H9 (cell line): ENCODE data around the gene DYRK1A. TPM values are rescaled to one million over a fixed set of nuclear protein-coding genes. Genes with fewer than 3 reads are reported as not detected.

Experiments
- DNase-seq: peaks from one replicate; pipeline ENCODE4 v3.0.0-alpha.2; 2017
- H2AFZ ChIP-seq: one replicate; pipeline ENCODE4 v1.6.1; 2013; ENCODE audit warnings: mild to moderate bottlenecking, low read length, control low read depth, moderate library complexity
- H2AK5ac ChIP-seq: 2 replicates; pipeline ENCODE4 v1.6.1; 2013; ENCODE audit warnings: low read length, control low read depth, mixed read lengths; ENCODE audit not compliant: insufficient read length
- H2BK120ac ChIP-seq: one replicate; pipeline ENCODE4 v1.6.1; 2013; ENCODE audit warnings: low read depth, mild to moderate bottlenecking, low read length, control low read depth, inconsistent platforms; ENCODE audit not compliant: poor library complexity, severe bottlenecking
- H2BK12ac ChIP-seq: 2 replicates; pipeline ENCODE4 v1.6.1; 2013; ENCODE audit warnings: low read length, control low read depth, mixed read lengths, low read depth; ENCODE audit not compliant: insufficient read length
- H2BK15ac ChIP-seq: 2 replicates; pipeline ENCODE4 v1.6.1; 2013; ENCODE audit warnings: low read depth, low read length, control low read depth
- H2BK20ac ChIP-seq: one replicate; pipeline ENCODE4 v1.6.1; 2013; ENCODE audit warnings: low read depth, mild to moderate bottlenecking, low read length, control low read depth, inconsistent platforms; ENCODE audit not compliant: poor library complexity, severe bottlenecking
- H2BK5ac ChIP-seq: 2 replicates; pipeline ENCODE4 v1.6.1; 2013; ENCODE audit warnings: low read length, control low read depth, mixed read lengths; ENCODE audit not compliant: insufficient read length
- H3K14ac ChIP-seq: 2 replicates; pipeline ENCODE4 v1.6.1; 2013; ENCODE audit warnings: low read length, control low read depth; ENCODE audit not compliant: insufficient read depth
- H3K18ac ChIP-seq: 2 replicates; pipeline ENCODE4 v1.6.1; 2013; ENCODE audit warnings: low read depth, mild to moderate bottlenecking, mixed read lengths, low read length, control low read depth; ENCODE audit not compliant: insufficient read length
- H3K23ac ChIP-seq: 2 replicates; pipeline ENCODE4 v1.6.1; 2013; ENCODE audit warnings: low read length, control low read depth, mixed read lengths, low read depth; ENCODE audit not compliant: insufficient read length
- H3K23me2 ChIP-seq: 2 replicates; pipeline ENCODE4 v1.6.1; 2013; ENCODE audit warnings: low read depth, mild to moderate bottlenecking, mixed read lengths, low read length, control low read depth; ENCODE audit not compliant: insufficient read length, poor library complexity, severe bottlenecking
- H3K27ac ChIP-seq: 2 replicates; pipeline ENCODE4 v1.5.1; 2013; ENCODE audit warnings: low read length, control low read depth, mixed read lengths, low read depth; ENCODE audit not compliant: insufficient read length
- H3K27me3 ChIP-seq: 2 replicates; pipeline ENCODE4 v1.6.1; 2013; ENCODE audit warnings: low read length, control low read depth, inconsistent platforms; ENCODE audit not compliant: insufficient read depth
- H3K4ac ChIP-seq: 2 replicates; pipeline ENCODE4 v1.6.1; 2013; ENCODE audit warnings: low read depth, mild to moderate bottlenecking, control low read depth, inconsistent platforms, low read length, moderate library complexity
- H3K4me1 ChIP-seq: 2 replicates; pipeline ENCODE4 v1.6.1; 2013; ENCODE audit warnings: low read length, control low read depth, inconsistent platforms; ENCODE audit not compliant: insufficient read depth
- H3K4me2 ChIP-seq: 2 replicates; pipeline ENCODE4 v1.6.1; 2013; ENCODE audit warnings: low read length, control low read depth, mixed read lengths; ENCODE audit not compliant: insufficient read length, insufficient read depth
- H3K56ac ChIP-seq: 2 replicates; pipeline ENCODE4 v1.6.1; 2013; ENCODE audit warnings: low read depth, mild to moderate bottlenecking, mixed read lengths, low read length, control low read depth; ENCODE audit not compliant: insufficient read length
- H3K79me1 ChIP-seq: 2 replicates; pipeline ENCODE4 v1.6.1; 2013; ENCODE audit warnings: low read depth, mild to moderate bottlenecking, moderate library complexity, low read length, control low read depth, inconsistent platforms; ENCODE audit not compliant: insufficient read depth, poor library complexity, severe bottlenecking
- H3K79me2 ChIP-seq: 2 replicates; pipeline ENCODE4 v1.6.1; 2013; ENCODE audit warnings: low read length, control low read depth, inconsistent platforms; ENCODE audit not compliant: insufficient read depth
- H3K9ac ChIP-seq: 2 replicates; pipeline ENCODE4 v1.6.1; 2013; ENCODE audit warnings: low read length, control low read depth, mixed read lengths; ENCODE audit not compliant: insufficient read length; ENCODE audit errors: extremely low read depth
- H3K9me3 ChIP-seq: one replicate; pipeline ENCODE4 v1.6.1; 2013; ENCODE audit warnings: low read depth, low read length, inconsistent platforms; ENCODE audit not compliant: control insufficient read depth
- H3T11ph ChIP-seq: one replicate; pipeline ENCODE4 v1.6.1; 2013; ENCODE audit warnings: mild to moderate bottlenecking, low read length, control low read depth, inconsistent platforms
- H4K20me1 ChIP-seq: one replicate; pipeline ENCODE4 v1.6.1; 2013; ENCODE audit not compliant: control insufficient read depth, insufficient read length, insufficient read depth
- H4K5ac ChIP-seq: 2 replicates; pipeline ENCODE4 v1.6.1; 2013; ENCODE audit warnings: low read depth, mild to moderate bottlenecking, mixed read lengths, low read length, control low read depth; ENCODE audit not compliant: insufficient read length
- H4K8ac ChIP-seq: replicated peaks from 2 replicates; pipeline ENCODE4 v1.6.1; 2013; ENCODE audit warnings: low read length, control low read depth, mixed read lengths, low read depth; ENCODE audit not compliant: insufficient read length
- H4K91ac ChIP-seq: 2 replicates; pipeline ENCODE4 v1.6.1; 2013; ENCODE audit warnings: low read depth, mild to moderate bottlenecking, moderate library complexity, mixed read lengths, low read length, control low read depth; ENCODE audit not compliant: insufficient read length
- H3K27ac Mint-ChIP-seq, 3 experiments: 2 replicates in 2 of 3; 3 replicates in 1 of 3; pipeline ENCODE4 v1.8.0; 2020 to 2021; ENCODE audit warnings: mixed read lengths in 3 of 3, mild to moderate bottlenecking in 1 of 3, moderate library complexity in 1 of 3
- H3K27me3 Mint-ChIP-seq: 2 replicates; pipeline ENCODE4 v1.8.0; 2021; ENCODE audit warnings: low read depth, mild to moderate bottlenecking, moderate library complexity, mixed read lengths
- H3K36me3 Mint-ChIP-seq, 3 experiments: 2 replicates in 2 of 3; 3 replicates in 1 of 3; pipeline ENCODE4 v1.8.0; 2020 to 2021; ENCODE audit warnings: low read depth in 3 of 3, mixed read lengths in 3 of 3; ENCODE audit not compliant: insufficient read depth in 1 of 3
- H3K4me1 Mint-ChIP-seq, 2 experiments: 2 replicates each; pipeline ENCODE4 v1.8.0; 2020; ENCODE audit warnings: mixed read lengths in 2 of 2
- H3K4me3 Mint-ChIP-seq, 2 experiments: 2 replicates in 1 of 2; 3 replicates in 1 of 2; pipeline ENCODE4 v1.8.0; 2020 to 2021; ENCODE audit warnings: mild to moderate bottlenecking in 2 of 2, mixed read lengths in 2 of 2, moderate library complexity in 1 of 2
- H3K9me3 Mint-ChIP-seq, 2 experiments: 2 replicates in 1 of 2; 3 replicates in 1 of 2; pipeline ENCODE4 v1.8.0; 2020; ENCODE audit warnings: mild to moderate bottlenecking in 2 of 2, mixed read lengths in 2 of 2, moderate library complexity in 1 of 2
- CTCF ChIP-seq: fragments of 200-600 bp; sonication (generic); conservative IDR thresholded peaks from 3 replicates; pipeline ENCODE4 v1.8.0; 2021; ENCODE audit warnings: antibody characterized with exemption, mild to moderate bottlenecking
- WGBS: extraction: QIAGEN DNeasy Blood & Tissue Kit; methylation state at CpG from one replicate; pipeline ENCODE4 v1.1.7; 2013; ENCODE audit warnings: missing lambda C conversion rate, low lambda C conversion rate, mixed read lengths; ENCODE audit not compliant: insufficient read length; ENCODE audit errors: extremely low coverage; 5-methylcytosine and 5-hydroxymethylcytosine counted together
- total RNA-seq: library from RNA; stranded (reverse); gene quantifications from 2 replicates; pipeline ENCODE4 v1.2.1, GENCODE V29; 2021

The DYRK1A gene
- total RNA-seq, 1 experiment from 2014 or later = 73.6 TPM

- Histone ChIP-seq H3K79me2 (peaks cover 17% of the 10 kb centered on the region; the same call in 1 of the 2 replicates), H3T11ph (no peak overlapping the region), H3K27me3 (no peaks in the 10 kb centered on the region), H3K56ac (no peak overlapping the region), H3K79me1 (peaks cover 3% of the 10 kb centered on the region), H3K4ac (no peak overlapping the region), H4K91ac (no peak overlapping the region), H3K4me2 (no peak overlapping the region), H2BK20ac (no peak overlapping the region), H3K23ac (no peak overlapping the region), H3K9me3 (no peaks in the 10 kb centered on the region), H2BK120ac (no peak overlapping the region), H2BK12ac (no peak overlapping the region), H2BK15ac (no peak overlapping the region), H3K14ac (no peak overlapping the region), H3K9ac (no peak overlapping the region), H2BK5ac (no peak overlapping the region), H4K8ac (no peak overlapping the region), H3K18ac (no peak overlapping the region), H4K5ac (no peak overlapping the region), H2AK5ac (no peak overlapping the region), H4K20me1 (no peaks in the 10 kb centered on the region), H2AFZ (no peak overlapping the region), H3K27ac (no peak overlapping the region), H3K4me1 (no peaks in the 10 kb centered on the region; the same call in 1 of the 2 replicates), H3K23me2 (no peaks in the 10 kb centered on the region)
- H3K9me3 Mint-ChIP-seq = peaks cover 5 to 9% of the 10 kb centered on the region in 2 experiments; a peak in 4 of 5 replicates
- no peak for DNase-seq
- H3K36me3 Mint-ChIP-seq = peaks cover 17 to 35% (median 21%) of the 10 kb centered on the region in 3 experiments
- H3K27ac Mint-ChIP-seq = no peak overlapping the region
- H3K4me3 Mint-ChIP-seq = no peak overlapping the region
- no CpG with 5 or more reads among the region's 3 CpGs for WGBS
- no peaks in the 10 kb centered on the region for H3K27me3 Mint-ChIP-seq
- TF ChIP-seq CTCF = no peak
- peaks cover 30 to 37% of the 10 kb centered on the region in 2 experiments for H3K4me1 Mint-ChIP-seq
These were observed 58.4 kb downstream of the DYRK1A start for GRCh38 chr21:37425001-37425400.
